HCT116 (cell line): ENCODE data around the gene IGFBP6. TPM values are rescaled to one million over a fixed set of nuclear protein-coding genes. Genes with fewer than 3 reads are reported as not detected.
A peak's percentile ranks its signal among the peaks of the same experiment; 100 is the strongest.

ENCODE experiments used
- ATAC-seq: fragments of 200-7000 bp; cut with Tn5 transposase; 2 replicates; pipeline ENCODE4 v1.9.1; 2020; ENCODE audit warnings: mild to moderate bottlenecking, moderate library complexity
- BruUV-seq: library from RNA; stranded (reverse); fragments of 400-500 nt; replicated peaks from 2 replicates; lab custom pipeline; 2021; lab: Mats Ljungman, UMichigan
- CTCF ChIA-PET: fragments of 300-600 bp; sonication (Branson Sonifier 250); formaldehyde crosslinking; loops from one replicate; lab custom pipeline; 2021; ENCODE audit warnings: antibody characterized with exemption; lab: Charles Lee
- POLR2A ChIA-PET: fragments of 300-600, 350-600 bp; sonication (Branson Sonifier 250); formaldehyde crosslinking; loops from one replicate; lab custom pipeline; 2021; ENCODE audit warnings: antibody characterized with exemption; lab: Charles Lee
- RAD21 ChIA-PET, 2 experiments: fragments of 300-600 bp; sonication (Branson Sonifier 250); formaldehyde crosslinking; loops; one replicate each; lab custom pipeline; 2023; ENCODE audit warnings: low total read pairs in 2 of 2; ENCODE audit not compliant: uncharacterized antibody in 2 of 2, unreplicated experiment in 2 of 2, low non-redundant PET in 1 of 2; lab: Charles Lee
- DNase-seq: peaks from one replicate; pipeline ENCODE4 v3.0.0-alpha.2; 2010; ENCODE audit warnings: low read depth, low spot score
- H2AFZ ChIP-seq: fragments of 200-600 bp; shearing (Covaris generic), sonication (generic); 2 replicates; pipeline ENCODE4 v1.6.1; 2017; ENCODE audit warnings: low read depth, mixed run types, mixed read lengths, antibody characterized with exemption, low read length; ENCODE audit not compliant: poor library complexity, severe bottlenecking
- H3K27ac ChIP-seq: 2 replicates; pipeline ENCODE4 v1.5.1; 2012; ENCODE audit warnings: low read depth, low read length
- H3K27me3 ChIP-seq: fragments of 200-600 bp; sonication (generic); 2 replicates; pipeline ENCODE4 v1.6.1; 2016; ENCODE audit warnings: mixed run types, low read length, mixed read lengths; ENCODE audit not compliant: insufficient read depth
- H3K36me3 ChIP-seq, 2 experiments: fragments of 200-500 bp in 1 of 2; fragments of 200-600 bp in 1 of 2; sonication (Bioruptor generic) in 1 of 2; sonication (generic) in 1 of 2; 2 replicates each; pipeline versions ENCODE4 v1.5.1 to v1.6.1; 2014 to 2016; ENCODE audit warnings: low read length in 2 of 2, inconsistent platforms in 1 of 2, mixed read lengths in 1 of 2, mixed run types in 1 of 2; ENCODE audit not compliant: insufficient read depth in 2 of 2, control insufficient read depth in 1 of 2
- H3K4me1 ChIP-seq, 2 experiments: fragments of 200-600 bp in 1 of 2; sonication (generic) in 1 of 2; 2 replicates each; pipeline versions ENCODE4 v1.5.1 to v1.6.1; 2012 to 2017; ENCODE audit warnings: low read length in 2 of 2, inconsistent platforms in 1 of 2, mild to moderate bottlenecking in 1 of 2, mixed read lengths in 1 of 2, mixed run types in 1 of 2, moderate library complexity in 1 of 2; ENCODE audit not compliant: insufficient read depth in 2 of 2, control insufficient read depth in 1 of 2
- H3K4me2 ChIP-seq: fragments of 200-600 bp; sonication (generic); 2 replicates; pipeline ENCODE4 v1.6.1; 2017; ENCODE audit warnings: mixed run types, low read length, mixed read lengths
- H3K4me3 ChIP-seq, 2 experiments: fragments of 200-600 bp in 1 of 2; sonication (generic) in 1 of 2; replicated peaks in 1 of 2; 2 replicates each; pipeline ENCODE4 v1.5.1; 2011 to 2016; ENCODE audit warnings: low read length in 2 of 2, control low read depth in 1 of 2, low read depth in 1 of 2, mild to moderate bottlenecking in 1 of 2, mixed read lengths in 1 of 2, mixed run types in 1 of 2
- H3K79me2 ChIP-seq: fragments of 200-600 bp; sonication (generic); 2 replicates; pipeline ENCODE4 v1.6.1; 2017; ENCODE audit warnings: mild to moderate bottlenecking, mixed run types, low read length, moderate library complexity, mixed read lengths; ENCODE audit not compliant: insufficient read depth
- H3K9ac ChIP-seq: fragments of 200-600 bp; sonication (generic); 2 replicates; pipeline ENCODE4 v1.6.1; 2016; ENCODE audit warnings: low read length, mixed read lengths
- H3K9me2 ChIP-seq: fragments of 200-600 bp; sonication (generic), shearing (Covaris generic); 2 replicates; pipeline ENCODE4 v1.6.1; 2017; ENCODE audit warnings: mixed run types, mild to moderate bottlenecking, moderate library complexity; ENCODE audit not compliant: insufficient read depth
- H3K9me3 ChIP-seq, 2 experiments: fragments of 200-500 bp in 1 of 2; fragments of 200-600 bp in 1 of 2; sonication (Bioruptor generic) in 1 of 2; sonication (generic) in 1 of 2; 2 replicates each; pipeline ENCODE4 v1.6.1; 2014 to 2017; ENCODE audit warnings: low read length in 2 of 2, mixed read lengths in 2 of 2, inconsistent platforms in 1 of 2, low read depth in 1 of 2, mild to moderate bottlenecking in 1 of 2, mixed run types in 1 of 2, moderate library complexity in 1 of 2; ENCODE audit not compliant: control insufficient read depth in 1 of 2, insufficient read depth in 1 of 2
- H4K20me1 ChIP-seq: fragments of 200-600 bp; sonication (generic), shearing (Covaris generic); 2 replicates; pipeline ENCODE4 v1.6.1; 2017; ENCODE audit warnings: mixed run types, mild to moderate bottlenecking, moderate library complexity; ENCODE audit not compliant: insufficient read depth
- EZH2 ChIP-seq: fragments of 200-600 bp; sonication (generic); IDR thresholded peaks from 2 replicates; pipeline ENCODE4 v1.6.1; 2017; ENCODE audit warnings: antibody characterized with exemption, mixed run types
- POLR2A ChIP-seq: IDR thresholded peaks from 2 replicates; pipeline ENCODE4 v1.7.0; 2011; ENCODE audit warnings: borderline replicate concordance; ENCODE audit not compliant: insufficient read depth, insufficient read length; ENCODE audit errors: extremely low read depth
- REST ChIP-seq: IDR thresholded peaks from 2 replicates; pipeline ENCODE4 v1.6.1; 2012; ENCODE audit warnings: low read depth
- YY1 ChIP-seq: IDR thresholded peaks from 2 replicates; pipeline ENCODE4 v1.6.1; 2011; ENCODE audit warnings: low read length, low read depth, moderate library complexity, mild to moderate bottlenecking; ENCODE audit not compliant: insufficient replicate concordance; ENCODE audit errors: extremely low read depth
- ZFX ChIP-seq: fragments of 450-650 bp; IDR thresholded peaks from 2 replicates; pipeline ENCODE4 v1.6.1; 2017
- ZNF274 ChIP-seq: fragments of 200-500 bp; sonication (Bioruptor generic); IDR thresholded peaks from 2 replicates; pipeline ENCODE4 v1.6.1; 2014; ENCODE audit warnings: mild to moderate bottlenecking, low read depth, low read length, inconsistent platforms
- intact Hi-C: fragments of 100-400 bp; cut with micrococcal nuclease; formaldehyde crosslinking; loops from 2 replicates; pipeline ENCODE4 v1.10.0; 2022
- total RNA-seq: library from RNA; stranded (reverse); gene quantifications from one replicate; pipeline ENCODE4 v1.2.1, GENCODE V29; 2021; ENCODE audit not compliant: unreplicated experiment
- TF ChIP-seq, protein P1 (sequence below): IDR thresholded peaks from 2 replicates; pipeline ENCODE4 v1.6.1; 2011; ENCODE audit warnings: mild to moderate bottlenecking, low read length, moderate library complexity; ENCODE audit not compliant: insufficient replicate concordance; ENCODE audit errors: extremely low read depth

Gene IGFBP6
- total RNA-seq, 1 experiment from 2014 or later: 83.4 TPM

DNA sequence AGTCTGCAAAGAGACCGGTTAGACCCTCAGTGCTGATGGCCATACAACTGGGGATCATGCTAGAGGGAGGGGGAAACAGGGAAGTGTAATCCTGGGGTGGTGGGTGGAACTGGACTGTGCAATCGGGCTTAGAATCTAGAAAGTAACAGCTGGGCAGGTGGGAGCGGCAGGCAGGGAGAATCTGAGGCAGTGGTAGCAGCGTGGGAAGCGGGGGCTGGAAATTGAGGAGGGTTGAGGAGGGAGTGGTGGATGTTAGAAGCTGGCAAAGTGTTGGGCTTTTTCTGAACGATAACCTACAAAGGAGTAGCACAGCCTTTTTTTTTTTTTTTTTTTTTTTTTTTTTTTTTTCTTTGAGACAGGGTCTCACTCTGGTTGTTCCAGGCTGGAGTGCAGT, 3.1 kb upstream of the IGFBP6 start:
- Histone ChIP-seq H3K9me3 (no peaks in the 10 kb centered on the region), H3K4me2 (peak overlapping the region; percentile 69), H2AFZ (peak overlapping the region; percentile 41)
- no TSS peak for BruUV-seq
- ChIA-PET RAD21 (interaction anchor here in 1 of 2 experiments (0.6 kb wide), 1 partner anchor 204 kb away, joined by 5 read pairs; no protein-coding TSS in a partner anchor), CTCF (no interaction called here)
- no peak for TF ChIP-seq YY1
- no peak for TF ChIP-seq POLR2A
- no peak for TF ChIP-seq ZNF274
- no peak for TF ChIP-seq REST
- TF ChIP-seq, protein P1, sequence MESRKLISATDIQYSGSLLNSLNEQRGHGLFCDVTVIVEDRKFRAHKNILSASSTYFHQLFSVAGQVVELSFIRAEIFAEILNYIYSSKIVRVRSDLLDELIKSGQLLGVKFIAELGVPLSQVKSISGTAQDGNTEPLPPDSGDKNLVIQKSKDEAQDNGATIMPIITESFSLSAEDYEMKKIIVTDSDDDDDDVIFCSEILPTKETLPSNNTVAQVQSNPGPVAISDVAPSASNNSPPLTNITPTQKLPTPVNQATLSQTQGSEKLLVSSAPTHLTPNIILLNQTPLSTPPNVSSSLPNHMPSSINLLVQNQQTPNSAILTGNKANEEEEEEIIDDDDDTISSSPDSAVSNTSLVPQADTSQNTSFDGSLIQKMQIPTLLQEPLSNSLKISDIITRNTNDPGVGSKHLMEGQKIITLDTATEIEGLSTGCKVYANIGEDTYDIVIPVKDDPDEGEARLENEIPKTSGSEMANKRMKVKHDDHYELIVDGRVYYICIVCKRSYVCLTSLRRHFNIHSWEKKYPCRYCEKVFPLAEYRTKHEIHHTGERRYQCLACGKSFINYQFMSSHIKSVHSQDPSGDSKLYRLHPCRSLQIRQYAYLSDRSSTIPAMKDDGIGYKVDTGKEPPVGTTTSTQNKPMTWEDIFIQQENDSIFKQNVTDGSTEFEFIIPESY: no peak
- no peak for TF ChIP-seq ZFX
- no peak for TF ChIP-seq EZH2
- TF ChIP-seq, all 23 proteins: peak for 0
- no peak overlapping the region for H3K27ac ChIP-seq
- no peaks in the 10 kb centered on the region for H4K20me1 ChIP-seq
- intact Hi-C loops: no loop called here
- H3K9ac ChIP-seq: peak overlapping the region; percentile 37
- no peaks in the 10 kb centered on the region for H3K36me3 ChIP-seq
- no peaks in the 10 kb centered on the region for H3K27me3 ChIP-seq
- H3K79me2 ChIP-seq: no peaks in the 10 kb centered on the region
- H3K9me2 ChIP-seq: no peaks in the 10 kb centered on the region
- H3K4me1 ChIP-seq: peaks cover 38 to 59% of the 10 kb centered on the region in 2 experiments
- POLR2A ChIA-PET: interaction anchor here (4.1 kb wide), 1 partner anchor 15 kb away, joined by 17 read pairs; the partner anchor contains the start of gene SPRYD3
- ATAC-seq (no peak), DNase-seq (no peak)
- H3K4me3 ChIP-seq: 0 out of 4 replicates have a peak overlapping the region, but pooled peaks of 1 of the 2 experiments have one; percentile 32
